Stimulated activated CD4-positive, alpha-beta T cell treated with anti-CD3 and anti-CD28 coated beads, Interleukin-15, amount 100 ng/mL, for 24 hours (primary cell): ENCODE measurements around the gene CDKL5.
"Not testable (repeated sequence)": the region's sequence is repeated elsewhere in the genome, so short reads cannot be mapped to it uniquely, and the experiment has no call there.

Experiments
- DNase-seq: peaks from one replicate; pipeline ENCODE4 v3.0.0-alpha.2; 2020

Gene CDKL5

GRCh38 chrX:18578546-18578945 lies 153.1 kb downstream of the CDKL5 start:
- DNase-seq: no peak

DNA sequence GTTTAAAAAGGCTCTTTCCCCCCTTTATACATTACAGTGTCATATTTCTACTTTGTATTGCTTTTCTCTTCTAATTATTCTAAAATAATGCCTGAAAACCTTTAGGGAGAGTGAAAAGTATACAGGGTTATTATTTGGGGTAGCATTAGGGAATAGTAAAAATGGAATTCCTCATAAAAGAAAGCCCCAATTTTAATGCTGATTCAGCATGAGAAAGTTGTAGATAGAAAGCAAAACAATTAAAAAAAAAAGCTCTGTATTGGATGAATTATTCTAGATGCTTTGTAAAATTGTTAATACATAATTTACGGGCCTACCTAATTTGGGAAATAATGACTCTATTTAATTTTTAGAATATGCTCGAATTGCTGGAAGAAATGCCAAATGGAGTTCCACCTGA lies 154.1 kb downstream of the CDKL5 start:
- DNase-seq: no peak

DNA sequence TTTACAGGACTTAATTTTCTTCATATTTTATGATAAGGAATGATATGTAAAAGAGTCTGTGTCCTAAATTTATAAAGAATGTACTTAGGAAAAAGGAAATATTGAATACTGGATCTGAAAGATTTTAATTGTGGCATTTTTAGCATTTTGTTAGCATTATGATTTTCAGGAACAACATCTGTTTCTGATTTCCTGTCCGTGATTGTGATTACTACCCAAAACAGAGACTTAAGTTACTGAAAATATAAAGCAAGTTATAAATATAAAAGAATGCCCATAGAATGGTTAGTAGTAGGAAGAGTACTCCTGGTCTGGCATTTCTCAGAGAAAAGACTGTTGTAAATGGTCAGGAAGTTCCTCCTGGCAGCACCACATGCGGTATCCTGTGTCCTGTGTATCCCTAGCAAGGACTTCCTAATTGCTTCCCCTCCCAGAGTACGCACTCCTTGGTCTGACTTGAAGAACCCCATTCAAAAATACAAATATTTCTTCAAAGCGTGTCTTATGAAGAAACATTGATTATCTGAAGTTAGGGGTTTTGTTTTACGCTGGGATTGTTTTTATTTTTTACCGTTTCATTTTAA lies 157.6 kb downstream of the CDKL5 start:
- DNase-seq: no peak

- DNase-seq: not testable (repeated sequence)
Observed at GRCh38 chrX:18589292-18589691, 163.9 kb downstream of the CDKL5 start.

DNA sequence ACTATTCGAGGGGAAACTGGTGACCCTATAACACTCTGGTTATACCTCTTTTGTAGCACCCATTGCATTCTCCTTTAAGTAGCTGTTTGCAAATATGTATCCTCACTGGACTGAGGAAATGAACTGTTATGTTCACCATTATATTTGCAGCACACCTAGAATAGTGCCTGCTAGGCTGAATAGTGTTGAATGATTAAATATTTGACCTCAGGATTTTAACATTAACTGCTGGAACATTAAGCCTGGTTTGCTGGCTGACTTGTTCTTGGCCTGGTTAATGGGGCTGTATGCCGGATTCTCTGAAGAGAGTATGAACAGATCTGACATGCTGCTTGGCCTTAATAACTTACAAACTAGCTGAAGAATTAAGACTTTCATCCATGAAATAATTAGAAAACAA lies 166.4 kb downstream of the CDKL5 start:
- DNase-seq: no peak

GRCh38 chrX:18594079-18594478 lies 168.7 kb downstream of the CDKL5 start:
- DNase-seq: no peak

GRCh38 chrX:18596096-18596495 lies 170.7 kb downstream of the CDKL5 start:
- DNase-seq: no peak

GRCh38 chrX:18598413-18598812 lies 173.0 kb downstream of the CDKL5 start:
- DNase-seq: no peak

DNA sequence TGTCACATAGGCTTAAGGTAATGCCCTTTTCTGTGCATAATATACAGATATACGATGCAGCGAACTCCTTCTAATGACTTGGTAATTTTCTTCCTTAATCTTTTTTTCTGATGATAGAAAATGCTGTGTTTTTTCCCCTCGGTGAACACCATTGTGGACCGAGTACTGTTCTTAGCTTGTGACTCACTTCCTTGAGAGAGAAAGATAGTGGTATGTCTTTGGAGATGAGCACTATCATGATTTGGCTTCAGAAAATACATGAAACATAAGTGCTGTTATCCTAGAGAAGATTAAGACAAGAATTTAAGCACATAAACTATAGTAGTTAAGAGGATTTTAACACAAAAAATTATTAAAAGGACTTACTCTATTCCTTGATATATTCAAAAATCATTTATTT lies 182.6 kb downstream of the CDKL5 start:
- no peak for DNase-seq

GRCh38 chrX:18613930-18614639 lies 188.7 kb downstream of the CDKL5 start:
- no peak for DNase-seq

GRCh38 chrX:18616688-18617406 lies 191.4 kb downstream of the CDKL5 start:
- no peak for DNase-seq

DNA sequence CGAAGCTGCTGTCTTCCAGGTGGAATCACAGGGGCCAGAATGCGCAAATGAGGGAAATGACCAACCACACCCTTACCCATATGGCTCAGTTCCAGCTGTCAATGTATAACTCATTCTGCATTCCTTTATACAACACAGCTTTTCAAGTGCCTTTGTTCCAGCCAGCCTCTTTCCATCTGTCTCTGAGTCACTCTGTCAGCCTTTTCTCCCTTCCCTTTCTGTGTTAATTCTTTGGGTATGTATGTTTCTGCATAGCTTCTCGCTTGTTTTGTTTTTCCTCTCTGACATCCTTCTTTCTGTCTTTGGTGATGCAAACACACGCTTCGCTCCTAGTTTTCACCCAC lies 192.0 kb downstream of the CDKL5 start:
- no peak for DNase-seq

DNA sequence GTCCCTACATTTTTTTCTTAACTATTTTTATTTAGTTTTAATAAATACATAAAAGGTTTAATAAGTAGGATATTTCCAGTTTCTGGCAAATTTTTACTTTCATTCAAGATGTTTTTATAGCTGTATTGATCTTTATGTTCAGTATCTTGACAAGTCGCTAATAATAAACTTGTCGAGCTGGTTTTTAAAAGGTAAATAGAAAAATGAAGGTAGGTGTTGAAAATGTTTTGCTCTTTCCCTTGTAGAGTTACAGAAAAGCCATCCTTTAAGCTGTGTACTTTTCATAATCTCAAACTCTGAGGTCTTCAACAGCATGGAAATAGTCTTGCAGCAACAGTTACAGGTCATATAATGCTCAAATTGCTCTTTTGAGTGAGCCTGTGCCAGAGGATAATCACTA lies 193.9 kb downstream of the CDKL5 start:
- DNase-seq: no peak

DNA sequence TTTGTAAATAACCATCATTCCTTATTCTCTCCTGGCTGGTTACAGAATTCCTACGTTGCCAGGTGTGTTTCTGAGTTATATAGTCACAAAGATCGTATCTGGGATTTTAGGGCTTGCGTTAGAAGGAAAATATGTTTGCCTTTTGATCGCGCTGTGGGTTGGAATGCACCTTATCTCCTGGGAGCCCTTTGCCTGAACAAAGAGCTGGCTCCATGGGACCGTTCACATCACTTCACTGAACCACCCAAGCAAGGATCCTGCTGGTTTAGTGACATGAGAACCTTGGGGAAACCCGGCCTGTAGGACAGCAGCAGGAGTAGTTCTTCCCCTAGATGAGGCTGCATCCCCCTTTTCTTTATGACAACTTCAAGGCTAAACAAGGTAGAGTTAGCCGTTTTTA lies 194.9 kb downstream of the CDKL5 start:
- no peak for DNase-seq

DNA sequence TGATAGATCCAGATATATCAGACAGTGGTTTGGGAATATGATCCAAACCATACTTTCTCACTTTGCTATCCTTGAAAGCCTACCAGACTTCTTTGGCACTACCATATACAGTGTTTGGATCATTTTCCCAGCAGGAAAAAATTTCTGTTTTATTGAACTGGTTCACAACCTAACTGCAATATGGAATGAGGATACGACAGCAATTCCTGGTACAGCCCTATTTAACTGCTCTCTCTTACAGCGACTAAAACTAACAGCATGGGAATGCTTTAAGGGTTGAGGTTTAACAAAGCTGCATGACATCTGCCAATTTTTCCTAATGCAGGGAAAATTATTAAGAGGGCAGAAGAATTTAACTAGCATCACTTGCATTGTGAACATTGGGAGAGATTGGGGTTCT lies 199.2 kb downstream of the CDKL5 start:
- no peak for DNase-seq

GRCh38 chrX:18630934-18631333 lies 205.5 kb downstream of the CDKL5 start:
- DNase-seq: no peak

- DNase-seq: no peak
Observed at GRCh38 chrX:18638398-18638797, 213.0 kb downstream of the CDKL5 start.

- no peak for DNase-seq
Observed at GRCh38 chrX:18639280-18639679, 213.9 kb downstream of the CDKL5 start.

- no peak for DNase-seq
Observed at GRCh38 chrX:18640686-18641085, 215.3 kb downstream of the CDKL5 start.

DNA sequence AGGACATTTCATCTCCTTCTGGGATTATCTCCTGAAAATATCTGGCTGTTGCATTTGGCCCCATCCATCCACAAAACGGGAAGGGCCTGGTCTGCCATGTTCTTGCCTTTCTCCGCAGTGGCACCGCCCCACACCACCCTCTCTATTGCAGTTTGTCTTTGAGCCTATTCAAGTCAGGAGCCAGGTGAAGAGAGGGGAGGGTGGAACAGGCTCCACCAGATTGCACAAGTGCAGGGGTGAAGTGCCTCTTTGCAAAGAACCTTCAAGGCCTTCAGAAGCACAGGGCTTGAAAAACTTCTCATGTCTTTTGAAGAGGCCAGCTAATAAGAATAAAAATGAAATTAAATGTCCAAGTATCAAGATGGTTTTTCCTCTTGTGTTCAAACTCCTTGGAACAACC lies 217.8 kb downstream of the CDKL5 start:
- DNase-seq: no peak

- DNase-seq: no peak
Observed at GRCh38 chrX:18643853-18644252, 218.4 kb downstream of the CDKL5 start.

GRCh38 chrX:18647621-18648020 lies 222.2 kb downstream of the CDKL5 start:
- DNase-seq: no peak

DNA sequence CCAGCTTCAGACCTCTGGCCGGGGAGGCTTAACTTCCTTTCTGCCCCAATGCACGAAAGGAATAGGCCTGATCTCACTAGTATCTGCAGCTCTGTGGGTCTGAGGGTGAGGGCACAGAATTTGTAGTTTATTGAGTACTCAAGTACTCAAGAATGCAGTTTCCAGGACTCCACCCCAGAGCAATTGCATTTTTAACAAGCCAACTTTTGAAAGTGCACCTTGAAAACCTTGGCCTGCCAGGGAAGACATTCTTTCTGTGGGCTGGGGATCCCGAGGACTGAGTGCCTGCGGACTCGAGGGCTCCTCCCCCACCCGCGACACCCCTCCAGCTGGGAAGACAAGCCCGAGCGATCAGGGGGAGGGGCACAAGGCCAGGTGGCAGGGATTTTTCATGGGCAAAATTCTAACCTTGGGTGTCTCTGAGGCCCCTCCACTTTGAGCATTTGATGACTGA lies 224.1 kb downstream of the CDKL5 start:
- no peak for DNase-seq

DNA sequence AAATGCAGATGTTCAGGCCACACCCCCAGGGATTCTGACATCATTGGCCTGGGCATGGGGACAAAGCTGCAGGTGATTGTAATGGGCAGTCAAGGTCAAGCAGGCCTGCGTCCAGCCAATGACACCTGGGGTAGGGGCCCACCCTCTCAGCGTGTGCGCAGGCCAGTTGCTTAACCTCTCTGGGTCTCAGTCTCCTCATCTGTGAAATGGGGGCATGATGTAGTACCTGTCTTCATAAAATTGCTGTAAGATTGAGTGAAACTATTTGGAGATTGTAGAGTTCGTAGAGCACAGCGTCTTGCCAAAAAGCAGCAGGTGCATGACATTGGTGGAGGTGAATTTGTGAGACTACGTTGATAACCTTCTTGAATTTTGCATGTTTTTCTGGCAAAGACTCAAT lies 225.3 kb downstream of the CDKL5 start:
- DNase-seq: no peak
